OCI-LY7 (cell line): Measurements from ENCODE around the gene WNK4.

Experiments
- CTCF ChIP-seq: fragments of 200-600 bp; sonication (generic); conservative IDR thresholded peaks from 2 replicates; pipeline ENCODE4 v1.5.1; 2014; ENCODE audit warnings: mild to moderate bottlenecking, antibody characterized with exemption, low read length, moderate library complexity, mixed read lengths
- EZH2phosphoT487 ChIP-seq: fragments of 200-600 bp; sonication (generic); IDR thresholded peaks from 2 replicates; pipeline ENCODE4 v1.6.1; 2018; ENCODE audit warnings: low read depth, borderline replicate concordance, mild to moderate bottlenecking, mixed run types, antibody characterized with exemption, low read length, moderate library complexity, mixed read lengths

GRCh38 chr17:42804918-42805367 is 24.5 kb downstream of the WNK4 start:
- TF ChIP-seq CTCF (no peak), EZH2phosphoT487 (no peak)
